Head of caudate nucleus (tissue), 42 donors: Measurements from ENCODE around the gene HOXB5.
A peak's percentile ranks its signal among the peaks of the same experiment; 100 is the strongest.

Experiments
- DNase-seq, 42 donors: peaks; one replicate each; pipeline versions ENCODE4 v3.0.0 to v3.0.0-alpha.2; 2020 to 2021; ENCODE audit warnings: mixed read lengths in 7 of 42
- intact Hi-C: fragments of 100-400 bp; cut with DNase I; formaldehyde crosslinking; loops from one replicate; pipeline ENCODE4 v1.15.0; 2022

The HOXB5 gene

GRCh38 chr17:48582750-48583069 is 10.9 kb downstream of the HOXB5 start:
- no peak for DNase-seq
- intact Hi-C loops = no loop called here

- no peak for DNase-seq
- intact Hi-C loops = no loop called here
Measured at GRCh38 chr17:48579760-48580554, 13.6 kb downstream of the HOXB5 start.

- no peak for DNase-seq
- intact Hi-C loops = no loop called here
Measured at GRCh38 chr17:48579471-48579759, 14.2 kb downstream of the HOXB5 start.

- DNase-seq = no peak
- intact Hi-C loops = no loop called here
Measured at GRCh38 chr17:48578616-48579470, 14.7 kb downstream of the HOXB5 start.

- DNase-seq = peak in 17 of 42 donors; percentile 2 to 61 (median 27)
- intact Hi-C loops = no loop called here
Measured at GRCh38 chr17:48577946-48578615, 15.5 kb downstream of the HOXB5 start, which contains the start of gene HOXB4. Gene HOXB4 (minus strand): TSS chr17:48578350. CDS start chr17:48578319, 31 bp downstream.

- intact Hi-C loops = no loop called here
- DNase-seq = no peak
Measured at GRCh38 chr17:48577330-48577945, 16.1 kb downstream of the HOXB5 start.

- no peak for DNase-seq
- intact Hi-C loops = no loop called here
Measured at GRCh38 chr17:48576479-48577309, 16.9 kb downstream of the HOXB5 start.

- no peak for DNase-seq
- intact Hi-C loops = no loop called here
Measured at GRCh38 chr17:48575673-48576478, 17.7 kb downstream of the HOXB5 start.

GRCh38 chr17:48575066-48575582 is 18.5 kb downstream of the HOXB5 start:
- no peak for DNase-seq
- intact Hi-C loops = no loop called here

- intact Hi-C loops = no loop called here
- no peak for DNase-seq
Measured at GRCh38 chr17:48574505-48575065, 19.0 kb downstream of the HOXB5 start.

GRCh38 chr17:48571826-48572417 is 21.7 kb downstream of the HOXB5 start:
- intact Hi-C loops = no loop called here
- no peak for DNase-seq

GRCh38 chr17:48571024-48571818 is 22.4 kb downstream of the HOXB5 start:
- no peak for DNase-seq
- intact Hi-C loops = no loop called here

- DNase-seq = no peak
- intact Hi-C loops = no loop called here
Measured at GRCh38 chr17:48570325-48571023, 23.1 kb downstream of the HOXB5 start.

- intact Hi-C loops = no loop called here
- DNase-seq = no peak
Measured at GRCh38 chr17:48569674-48570324, 23.8 kb downstream of the HOXB5 start.

GRCh38 chr17:48569240-48569582 is 24.4 kb downstream of the HOXB5 start:
- DNase-seq = no peak
- intact Hi-C loops = no loop called here
